ENCODE measurements around the gene MYL5.

The MYL5 gene

DNA sequence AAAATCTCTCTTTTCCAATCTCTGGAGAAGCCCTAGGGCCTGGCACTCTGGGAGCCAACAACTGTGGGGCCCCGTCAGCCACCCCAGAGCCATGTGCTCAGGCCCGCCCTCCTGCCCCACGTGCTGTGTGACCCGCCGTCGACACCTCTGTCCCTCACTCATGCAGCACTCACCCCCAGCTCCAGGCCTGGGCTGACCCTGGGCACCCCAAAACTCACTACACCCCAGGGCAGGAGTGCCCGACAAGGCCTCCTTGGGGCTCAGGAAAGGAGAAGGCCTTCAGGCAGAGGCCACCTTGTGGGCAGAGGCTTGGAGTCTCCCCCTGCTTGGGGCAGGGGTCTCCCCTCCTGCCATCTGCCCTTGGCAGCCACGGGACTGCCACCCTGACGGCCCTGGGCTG, 5.7 kb downstream of the MYL5 start:
- TF ChIP-seq, protein P1, sequence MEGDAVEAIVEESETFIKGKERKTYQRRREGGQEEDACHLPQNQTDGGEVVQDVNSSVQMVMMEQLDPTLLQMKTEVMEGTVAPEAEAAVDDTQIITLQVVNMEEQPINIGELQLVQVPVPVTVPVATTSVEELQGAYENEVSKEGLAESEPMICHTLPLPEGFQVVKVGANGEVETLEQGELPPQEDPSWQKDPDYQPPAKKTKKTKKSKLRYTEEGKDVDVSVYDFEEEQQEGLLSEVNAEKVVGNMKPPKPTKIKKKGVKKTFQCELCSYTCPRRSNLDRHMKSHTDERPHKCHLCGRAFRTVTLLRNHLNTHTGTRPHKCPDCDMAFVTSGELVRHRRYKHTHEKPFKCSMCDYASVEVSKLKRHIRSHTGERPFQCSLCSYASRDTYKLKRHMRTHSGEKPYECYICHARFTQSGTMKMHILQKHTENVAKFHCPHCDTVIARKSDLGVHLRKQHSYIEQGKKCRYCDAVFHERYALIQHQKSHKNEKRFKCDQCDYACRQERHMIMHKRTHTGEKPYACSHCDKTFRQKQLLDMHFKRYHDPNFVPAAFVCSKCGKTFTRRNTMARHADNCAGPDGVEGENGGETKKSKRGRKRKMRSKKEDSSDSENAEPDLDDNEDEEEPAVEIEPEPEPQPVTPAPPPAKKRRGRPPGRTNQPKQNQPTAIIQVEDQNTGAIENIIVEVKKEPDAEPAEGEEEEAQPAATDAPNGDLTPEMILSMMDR (IDR thresholded peaks at IDR 0.05; ENCODE audit: low read depth, low read length), result no peak
- H3K4me3 ChIP-seq (ENCODE audit: low read depth, low read length), result no peak overlapping the region
- in situ Hi-C loops (cut with HindIII; ENCODE audit: low sequenced_read_pairs), result no loop called here
- no peak for DNase-seq (ENCODE audit: low read depth, low spot score)

DNA sequence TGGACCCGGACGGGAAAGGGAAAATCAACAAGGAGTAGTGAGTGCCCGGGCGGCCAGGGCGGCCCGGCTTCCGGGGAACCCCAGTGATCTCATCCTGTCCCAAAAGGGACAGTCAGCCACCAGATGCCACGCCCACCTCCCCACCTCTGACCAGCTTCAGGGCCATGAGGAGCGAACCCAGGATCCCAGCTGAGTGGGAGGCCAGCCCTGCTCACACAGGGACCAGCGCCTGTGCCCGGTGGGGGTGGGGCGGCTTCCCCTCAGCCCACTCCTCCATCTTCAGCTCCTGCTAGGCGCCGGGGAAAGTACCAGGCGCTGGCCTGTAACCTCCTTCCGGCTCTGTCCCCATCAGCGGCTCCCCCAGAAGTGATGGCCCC, 6.2 kb downstream of the MYL5 start:
- TF ChIP-seq, protein P1 (IDR thresholded peaks at IDR 0.05; ENCODE audit: low read depth, low read length), result no peak
- no peak overlapping the region for H3K4me3 ChIP-seq (ENCODE audit: low read depth, low read length)
- in situ Hi-C loops (cut with HindIII; ENCODE audit: low sequenced_read_pairs), result no loop called here
- DNase-seq (ENCODE audit: low read depth, low spot score), result no peak

DNA sequence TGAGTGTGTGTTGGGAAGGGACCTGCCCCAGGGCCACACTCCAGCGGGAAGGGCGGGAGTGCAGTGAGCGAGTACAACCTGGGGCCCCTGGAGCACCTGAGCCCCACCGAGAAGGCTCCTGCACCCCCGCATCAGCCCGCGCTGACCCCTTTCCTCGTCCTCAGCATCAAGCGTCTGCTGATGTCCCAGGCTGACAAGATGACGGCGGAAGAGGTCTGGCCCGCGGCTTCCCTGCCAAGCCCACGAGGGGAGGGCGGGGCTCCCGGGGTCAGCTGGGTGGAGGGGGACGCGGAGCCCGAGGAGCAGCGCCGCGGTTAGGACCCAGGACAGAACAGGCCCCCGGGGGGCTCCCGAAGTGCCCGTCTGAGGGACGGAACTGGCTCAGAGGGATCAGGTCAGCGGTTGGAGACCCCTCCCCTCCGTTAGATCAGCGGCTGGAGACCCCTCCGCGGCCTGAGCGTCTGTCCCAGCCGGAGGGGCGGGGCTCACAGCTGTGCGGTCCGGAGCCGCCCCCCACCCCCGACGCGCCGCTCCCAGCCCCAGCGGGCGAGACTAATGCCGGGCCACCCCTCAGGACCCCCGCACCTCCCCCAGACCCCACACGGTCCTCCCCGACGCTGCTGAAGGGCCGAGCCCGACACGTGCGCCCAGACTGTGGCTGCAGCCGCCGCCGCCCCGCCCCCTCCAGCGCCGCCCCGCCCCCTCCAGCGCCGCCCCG, 6.7 kb downstream of the MYL5 start:
- no peak for DNase-seq (ENCODE audit: low read depth, low spot score)

DNA sequence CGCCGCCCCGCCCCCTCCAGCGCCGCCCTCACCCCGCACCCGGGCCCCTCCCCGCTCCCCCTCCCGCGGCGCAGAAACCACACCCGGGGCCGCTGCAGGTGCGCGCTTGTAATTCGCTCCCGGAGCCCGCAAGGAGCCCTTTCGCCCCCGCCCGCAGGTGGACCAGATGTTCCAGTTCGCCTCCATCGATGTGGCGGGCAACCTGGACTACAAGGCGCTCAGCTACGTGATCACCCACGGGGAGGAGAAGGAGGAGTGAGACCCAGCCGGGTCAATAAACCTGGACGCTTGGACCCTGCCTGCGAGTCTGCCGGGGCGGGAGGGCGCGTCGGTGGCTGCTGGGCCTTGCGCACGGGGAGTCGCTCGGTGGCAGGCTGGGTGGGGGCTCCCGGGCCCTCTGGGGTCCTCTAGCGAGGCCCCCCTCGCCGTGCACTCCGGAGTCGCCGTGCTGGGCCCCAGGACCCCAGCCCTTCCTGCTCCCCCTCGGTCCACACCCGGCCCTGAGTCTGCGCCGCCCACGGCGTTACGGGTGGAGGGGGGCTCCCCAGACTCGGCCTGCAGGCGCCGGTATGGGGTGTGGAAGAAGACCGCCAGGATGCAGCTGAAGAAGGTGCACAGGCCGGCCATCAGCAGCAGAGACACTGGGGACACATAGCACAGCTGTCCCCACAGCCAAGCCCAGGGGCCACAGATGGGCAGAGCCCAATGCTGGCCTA, 7.6 kb downstream of the MYL5 start:
- in situ Hi-C loops (cut with HindIII; ENCODE audit: low sequenced_read_pairs), result no loop called here
- TF ChIP-seq, protein P1 (IDR thresholded peaks at IDR 0.05; ENCODE audit: low read depth, low read length), result no peak
- H3K4me3 ChIP-seq (ENCODE audit: low read depth, low read length), result no peak overlapping the region
- no peak for DNase-seq (ENCODE audit: low read depth, low spot score)

More for the DNA sequence above, 6.7 kb downstream of the MYL5 start:
- in situ Hi-C loops (cut with HindIII; ENCODE audit: low sequenced_read_pairs), result no loop called here
- TF ChIP-seq, protein P1 (IDR thresholded peaks at IDR 0.05; ENCODE audit: low read depth, low read length), result no peak
- peak overlapping the region; percentile 39 for H3K4me3 ChIP-seq (ENCODE audit: low read depth, low read length)

DNA sequence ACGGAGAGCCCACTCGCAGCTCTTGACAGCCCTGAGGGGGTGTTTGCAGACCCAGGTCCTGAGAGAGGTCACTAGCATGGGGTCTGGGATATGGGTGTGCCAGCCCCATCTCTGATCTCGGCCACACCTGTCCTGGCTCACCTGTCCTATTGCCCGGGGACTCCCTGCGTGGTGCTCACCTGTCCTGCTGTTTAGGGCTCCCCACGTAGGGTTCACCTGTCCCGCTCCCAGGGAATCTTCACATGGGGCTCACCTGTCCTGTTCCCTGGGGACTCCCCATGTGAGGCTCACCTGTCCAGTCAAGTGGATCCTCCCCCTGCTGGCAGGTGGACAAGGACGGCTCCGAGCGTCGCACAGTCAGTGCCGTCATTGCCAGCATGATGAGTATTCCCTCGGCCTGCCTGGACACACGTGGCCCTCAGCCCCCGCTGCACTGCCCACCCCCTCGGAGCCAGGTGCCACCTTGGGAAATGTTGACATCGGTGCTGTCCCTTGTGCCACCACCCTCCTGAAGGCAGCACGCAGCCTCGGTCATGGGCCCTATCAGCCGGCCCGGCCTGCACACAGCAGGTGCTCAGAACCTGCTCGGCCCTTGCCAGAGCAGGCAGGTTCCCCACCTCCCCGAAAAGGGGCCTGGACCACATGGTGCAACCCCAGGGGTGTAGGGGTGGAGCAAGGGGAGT, 8.3 kb downstream of the MYL5 start:
- H3K4me3 ChIP-seq (ENCODE audit: low read depth, low read length), result no peak overlapping the region
- TF ChIP-seq, protein P1 (IDR thresholded peaks at IDR 0.05; ENCODE audit: low read depth, low read length), result no peak
- no peak for DNase-seq (ENCODE audit: low read depth, low spot score)
- in situ Hi-C loops (cut with HindIII; ENCODE audit: low sequenced_read_pairs), result no loop called here

DNA sequence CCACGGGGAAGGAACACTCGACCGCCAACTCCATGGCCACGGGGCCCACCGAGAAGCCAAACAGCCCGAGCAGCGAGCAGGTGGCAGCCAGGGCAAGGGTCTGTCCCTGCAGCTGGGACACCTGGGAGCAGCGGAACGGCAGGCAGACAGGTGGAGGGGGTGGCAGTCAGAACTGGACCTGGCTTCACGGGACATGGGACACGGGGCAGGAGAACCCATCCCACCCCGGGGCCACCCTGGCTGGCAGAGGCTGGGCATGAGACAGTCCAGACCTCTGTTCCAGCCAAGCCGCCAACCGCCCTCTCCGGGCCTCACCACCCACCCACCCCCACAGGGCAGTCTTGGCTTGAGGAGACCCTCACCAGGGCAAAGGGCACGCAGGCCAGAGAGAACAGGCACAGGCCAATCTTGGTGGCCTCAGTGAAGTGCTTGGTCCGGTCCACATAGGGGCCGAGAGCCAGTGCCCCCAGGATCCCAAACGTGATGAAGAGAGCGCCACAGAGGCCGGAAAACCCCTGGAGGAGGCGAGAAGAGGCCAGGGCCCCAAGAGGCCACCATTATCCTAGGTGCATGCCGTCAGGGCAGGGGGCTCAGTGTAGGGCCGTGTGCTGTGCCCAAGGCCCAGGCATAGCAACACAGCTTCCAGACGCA, 9.0 kb downstream of the MYL5 start:
- TF ChIP-seq, protein P1 (IDR thresholded peaks at IDR 0.05; ENCODE audit: low read depth, low read length), result no peak
- in situ Hi-C loops (cut with HindIII; ENCODE audit: low sequenced_read_pairs), result no loop called here
- no peak for DNase-seq (ENCODE audit: low read depth, low spot score)
- no peak overlapping the region for H3K4me3 ChIP-seq (ENCODE audit: low read depth, low read length)
